HG03439 (cell line): ENCODE measurements around the gene UBTF.

Source experiments
- ATAC-seq: cut with Tn5 transposase; IDR thresholded peaks from one replicate; pipeline ENCODE4 v1.9.1; 2021; ENCODE audit warnings: mild to moderate bottlenecking, moderate library complexity; ENCODE audit not compliant: unreplicated experiment

Gene UBTF

GRCh38 chr17:44198721-44199552 lies 20.5 kb downstream of the UBTF start:
- ATAC-seq: peak; percentile 6

GRCh38 chr17:44197980-44198720 lies 21.3 kb downstream of the UBTF start:
- no peak for ATAC-seq

- no peak for ATAC-seq
These were observed 22.4 kb downstream of the UBTF start for GRCh38 chr17:44197107-44197506.

- no peak for ATAC-seq
These were observed 26.0 kb downstream of the UBTF start for GRCh38 chr17:44193326-44194084.

GRCh38 chr17:44192750-44193149 lies 26.7 kb downstream of the UBTF start:
- no peak for ATAC-seq

GRCh38 chr17:44191941-44192496 lies 27.5 kb downstream of the UBTF start:
- no peak for ATAC-seq

GRCh38 chr17:44191369-44191768 lies 28.1 kb downstream of the UBTF start:
- no peak for ATAC-seq

- no peak for ATAC-seq
These were observed 29.0 kb downstream of the UBTF start for GRCh38 chr17:44190481-44190880.

GRCh38 chr17:44188576-44189403 lies 30.7 kb downstream of the UBTF start:
- no peak for ATAC-seq

GRCh38 chr17:44187131-44187899 lies 32.2 kb downstream of the UBTF start:
- ATAC-seq: peak; percentile 46

- ATAC-seq: peak; percentile 87
These were observed 33.0 kb downstream of the UBTF start, which contains the start of gene TMUB2 for GRCh38 chr17:44186307-44187130. Gene TMUB2 (plus strand): TSS chr17:44186972. CDS start chr17:44187709, 737 bp downstream.

GRCh38 chr17:44184212-44184810 lies 35.2 kb downstream of the UBTF start:
- ATAC-seq: no peak

- no peak for ATAC-seq
These were observed 36.5 kb downstream of the UBTF start for GRCh38 chr17:44183024-44183423.

GRCh38 chr17:44178133-44178532 lies 41.3 kb downstream of the UBTF start:
- no peak for ATAC-seq

- no peak for ATAC-seq
These were observed 41.8 kb downstream of the UBTF start for GRCh38 chr17:44177640-44178039.

GRCh38 chr17:44176671-44177501 lies 42.6 kb downstream of the UBTF start:
- no peak for ATAC-seq

GRCh38 chr17:44176257-44176656 lies 43.2 kb downstream of the UBTF start:
- ATAC-seq: no peak
